Measurements from ENCODE around the gene PRKCA.

Gene PRKCA

DNA sequence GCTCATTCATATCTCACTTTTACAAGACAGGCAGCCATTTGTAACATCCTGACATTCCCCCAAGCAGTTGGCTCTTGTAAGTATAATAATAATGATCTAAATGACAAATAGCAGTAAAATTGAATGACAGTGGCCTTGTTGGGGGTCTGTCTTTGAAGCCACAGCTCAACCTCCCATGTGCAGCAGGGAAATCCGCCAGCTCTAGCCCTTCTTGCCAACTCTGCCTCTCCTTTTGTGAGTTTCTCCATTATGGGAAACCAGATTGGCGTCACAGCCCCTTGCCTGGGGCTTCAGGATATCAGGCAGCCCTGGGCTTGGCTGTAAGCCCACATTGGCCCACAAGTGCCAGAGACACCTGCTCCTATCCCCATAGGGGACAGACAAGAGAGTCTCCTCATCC is 462.1 kb downstream of the PRKCA start:
- no peak for DNase-seq (ENCODE audit: low read depth)
- H3K4me3 ChIP-seq (ENCODE audit: low read length) = no peak overlapping the region
- TF ChIP-seq, protein P1, sequence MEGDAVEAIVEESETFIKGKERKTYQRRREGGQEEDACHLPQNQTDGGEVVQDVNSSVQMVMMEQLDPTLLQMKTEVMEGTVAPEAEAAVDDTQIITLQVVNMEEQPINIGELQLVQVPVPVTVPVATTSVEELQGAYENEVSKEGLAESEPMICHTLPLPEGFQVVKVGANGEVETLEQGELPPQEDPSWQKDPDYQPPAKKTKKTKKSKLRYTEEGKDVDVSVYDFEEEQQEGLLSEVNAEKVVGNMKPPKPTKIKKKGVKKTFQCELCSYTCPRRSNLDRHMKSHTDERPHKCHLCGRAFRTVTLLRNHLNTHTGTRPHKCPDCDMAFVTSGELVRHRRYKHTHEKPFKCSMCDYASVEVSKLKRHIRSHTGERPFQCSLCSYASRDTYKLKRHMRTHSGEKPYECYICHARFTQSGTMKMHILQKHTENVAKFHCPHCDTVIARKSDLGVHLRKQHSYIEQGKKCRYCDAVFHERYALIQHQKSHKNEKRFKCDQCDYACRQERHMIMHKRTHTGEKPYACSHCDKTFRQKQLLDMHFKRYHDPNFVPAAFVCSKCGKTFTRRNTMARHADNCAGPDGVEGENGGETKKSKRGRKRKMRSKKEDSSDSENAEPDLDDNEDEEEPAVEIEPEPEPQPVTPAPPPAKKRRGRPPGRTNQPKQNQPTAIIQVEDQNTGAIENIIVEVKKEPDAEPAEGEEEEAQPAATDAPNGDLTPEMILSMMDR (IDR thresholded peaks at IDR 0.05; ENCODE audit: insufficient read depth, low read depth, low read length, missing control alignments) = no peak

DNA sequence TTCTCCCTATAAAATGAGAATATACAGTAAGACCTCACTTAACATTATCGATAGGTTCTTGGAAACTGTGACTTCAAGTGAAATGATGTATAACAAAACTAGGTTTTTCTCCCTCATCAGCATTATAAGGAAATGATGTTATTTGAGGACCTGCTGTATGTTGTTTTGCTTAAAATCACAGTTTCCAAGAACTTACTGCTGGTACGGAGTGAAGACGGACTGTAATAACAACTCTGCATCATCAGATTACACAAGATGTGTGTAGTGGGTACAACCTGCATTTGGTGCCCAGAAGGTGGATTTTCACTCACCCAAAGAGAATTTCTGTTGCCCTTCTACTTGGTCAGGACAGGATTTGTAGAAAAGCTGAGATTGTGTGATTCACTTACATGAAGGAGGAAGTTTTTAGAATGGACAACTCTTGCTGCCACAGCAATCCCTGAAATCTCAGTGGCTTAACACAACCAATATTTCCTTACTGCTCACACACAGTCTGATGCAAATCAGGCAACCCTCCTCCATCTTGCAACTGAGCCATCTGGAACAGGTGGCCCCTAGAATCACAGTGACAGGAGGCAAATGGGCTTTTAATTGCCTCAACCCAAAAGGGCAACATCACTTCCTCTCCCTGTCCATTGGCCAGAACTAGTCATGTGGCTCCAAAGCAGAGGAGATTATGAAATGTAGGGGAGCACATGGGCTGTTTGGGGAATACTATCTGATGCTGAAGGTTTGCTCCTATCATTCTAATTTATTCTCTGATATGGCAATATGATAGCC is 464.9 kb downstream of the PRKCA start:
- DNase-seq (ENCODE audit: low read depth) = no peak
- H3K4me3 ChIP-seq (ENCODE audit: low read length) = no peak overlapping the region
- TF ChIP-seq, protein P1 (IDR thresholded peaks at IDR 0.05; ENCODE audit: insufficient read depth, low read depth, low read length, missing control alignments) = no peak

DNA sequence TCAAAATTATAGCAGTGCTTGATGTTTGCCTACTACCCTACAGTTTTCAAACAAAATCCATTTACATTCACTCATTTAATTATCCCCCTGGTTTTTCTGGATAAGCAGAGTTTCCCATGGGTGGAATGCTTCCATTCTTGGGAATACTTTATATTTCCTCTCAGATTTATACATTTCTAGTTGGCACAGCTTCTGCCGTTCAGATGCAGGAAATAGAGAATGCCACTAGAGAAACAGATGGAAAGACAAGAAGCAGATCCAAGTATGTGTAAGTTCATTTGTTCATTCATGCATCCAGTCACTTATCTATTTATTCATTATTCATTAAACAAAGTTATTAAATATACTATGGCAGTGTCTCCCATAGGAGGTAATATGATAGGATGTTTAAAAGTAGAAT is 467.5 kb downstream of the PRKCA start:
- DNase-seq (ENCODE audit: low read depth) = no peak
- TF ChIP-seq, protein P1 (IDR thresholded peaks at IDR 0.05; ENCODE audit: insufficient read depth, low read depth, low read length, missing control alignments) = no peak
- no peak overlapping the region for H3K4me3 ChIP-seq (ENCODE audit: low read length)

DNA sequence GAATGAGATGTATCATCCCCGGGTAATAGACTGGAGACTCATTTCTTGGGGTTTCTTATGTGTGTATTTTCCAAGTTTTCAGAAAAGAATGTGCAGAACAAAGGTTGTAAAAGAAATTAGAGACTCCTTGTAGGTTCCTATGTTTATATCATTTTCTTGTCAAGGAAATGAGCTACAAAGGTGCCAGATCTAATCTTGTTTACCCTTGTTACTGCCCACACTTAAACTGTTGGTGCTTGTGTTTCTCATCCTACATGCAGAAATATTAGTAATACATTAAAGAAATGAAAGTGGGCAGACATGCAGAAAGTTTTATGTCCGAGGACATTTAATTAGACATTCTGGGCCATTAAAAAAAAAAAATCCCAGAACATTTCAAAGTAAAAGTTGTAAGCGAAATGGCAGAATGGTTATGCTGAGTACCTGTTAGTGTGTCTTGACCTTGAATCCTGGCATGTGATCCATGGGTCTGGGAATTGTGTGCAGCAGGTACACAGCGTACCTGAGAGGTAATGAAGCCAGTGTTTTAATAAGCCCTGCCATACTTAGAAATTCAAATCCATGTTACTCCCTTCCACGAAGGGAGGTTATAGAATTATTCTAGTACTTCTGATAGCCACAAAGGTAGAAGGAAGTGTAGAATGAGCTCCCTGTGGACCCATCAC is 469.9 kb downstream of the PRKCA start:
- DNase-seq (ENCODE audit: low read depth) = no peak
- TF ChIP-seq, protein P1 (IDR thresholded peaks at IDR 0.05; ENCODE audit: insufficient read depth, low read depth, low read length, missing control alignments) = no peak
- H3K4me3 ChIP-seq (ENCODE audit: low read length) = no peak overlapping the region

DNA sequence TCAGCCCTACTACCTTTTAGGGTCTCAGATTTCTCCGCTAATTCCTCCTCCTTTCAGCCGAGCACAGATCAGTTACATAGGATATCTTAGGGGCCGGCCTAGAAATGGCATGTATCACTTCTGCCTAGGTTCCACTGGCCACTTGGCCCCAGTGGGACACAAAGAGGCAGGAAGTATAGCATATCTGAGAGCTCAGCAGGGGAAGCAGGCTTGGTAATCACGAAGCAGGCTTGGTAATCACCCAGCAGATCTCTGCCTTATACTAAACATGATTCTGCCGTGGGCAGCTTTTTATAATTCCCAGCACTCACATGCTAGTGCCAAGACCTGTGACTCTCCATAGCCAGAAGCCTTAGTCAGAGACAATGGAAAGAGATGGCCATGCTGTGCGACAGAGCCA is 472.9 kb downstream of the PRKCA start:
- no peak overlapping the region for H3K4me3 ChIP-seq (ENCODE audit: low read length)
- DNase-seq (ENCODE audit: low read depth) = no peak
- TF ChIP-seq, protein P1 (IDR thresholded peaks at IDR 0.05; ENCODE audit: insufficient read depth, low read depth, low read length, missing control alignments) = no peak

DNA sequence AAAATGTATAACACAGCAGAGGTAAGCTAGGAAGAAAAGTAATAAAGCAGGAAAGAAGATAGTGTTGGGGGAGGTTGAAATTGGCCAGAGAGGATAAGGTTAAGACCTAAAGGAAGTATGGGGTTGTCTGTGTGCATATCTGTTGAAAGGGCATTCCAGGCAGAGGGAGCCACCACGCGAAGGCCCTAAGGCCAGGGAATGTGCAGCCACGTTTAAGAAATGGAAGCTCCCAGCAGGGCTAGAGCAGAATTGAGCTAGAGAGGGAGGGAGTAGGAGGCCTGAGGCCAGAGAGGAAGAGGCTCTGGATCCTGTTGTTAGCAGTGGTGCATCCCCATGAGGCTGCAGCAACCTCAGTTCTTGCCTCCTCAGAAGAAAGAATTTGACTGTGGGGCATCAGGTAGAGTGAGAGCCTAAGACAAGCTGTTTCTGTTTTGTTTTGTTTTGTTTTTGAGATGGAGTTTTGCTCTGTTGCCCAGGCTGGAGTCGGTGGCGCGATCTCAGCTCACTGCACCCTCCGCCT is 473.5 kb downstream of the PRKCA start:
- TF ChIP-seq, protein P1 (IDR thresholded peaks at IDR 0.05; ENCODE audit: insufficient read depth, low read depth, low read length, missing control alignments) = no peak
- DNase-seq (ENCODE audit: low read depth) = no peak
- no peak overlapping the region for H3K4me3 ChIP-seq (ENCODE audit: low read length)

All from epithelial cell of esophagus (primary cell).